Ectodermal cell (in vitro differentiated cells): Measurements from ENCODE around the gene AGBL1.

Source experiments
- H3K27ac ChIP-seq: 2 replicates; pipeline ENCODE4 v1.7.0; 2013; ENCODE audit warnings: mild to moderate bottlenecking, low read depth, low read length; ENCODE audit not compliant: insufficient read depth, poor library complexity, severe bottlenecking
- H3K27me3 ChIP-seq: 2 replicates; pipeline ENCODE4 v1.7.0; 2013; ENCODE audit warnings: mild to moderate bottlenecking, low read length; ENCODE audit not compliant: insufficient read depth, control insufficient read depth, poor library complexity, severe bottlenecking
- H3K36me3 ChIP-seq: one replicate; pipeline ENCODE4 v1.7.0; 2013; ENCODE audit warnings: low read length; ENCODE audit not compliant: control insufficient read depth, insufficient read depth
- H3K4me1 ChIP-seq: one replicate; pipeline ENCODE4 v1.7.0; 2013; ENCODE audit warnings: low read length; ENCODE audit not compliant: control insufficient read depth, insufficient read depth
- H3K4me3 ChIP-seq: 2 replicates; pipeline ENCODE4 v1.7.0; 2013; ENCODE audit warnings: low read depth, low read length, control low read depth; ENCODE audit not compliant: insufficient read depth
- H3K9me3 ChIP-seq: 2 replicates; pipeline ENCODE4 v1.7.0; 2013; ENCODE audit warnings: mild to moderate bottlenecking, low read length, moderate library complexity; ENCODE audit not compliant: control insufficient read depth
- WGBS, 2 experiments: methylation state at CpG; one replicate each; pipeline ENCODE4 v1.1.7; 2013; ENCODE audit warnings: missing lambda C conversion rate in 2 of 2; 5-methylcytosine and 5-hydroxymethylcytosine counted together

Gene AGBL1

GRCh38 chr15:86267892-86268291 lies 188.2 kb downstream of the AGBL1 start:
- Histone ChIP-seq H3K4me3 (no peak overlapping the region), H3K4me1 (no peaks in the 10 kb centered on the region), H3K36me3 (no peaks in the 10 kb centered on the region), H3K27me3 (no peaks in the 10 kb centered on the region), H3K9me3 (no peaks in the 10 kb centered on the region), H3K27ac (no peak overlapping the region)
- 93 to 95% methylated on average over 4 of the region's 4 CpGs for WGBS, 2 experiments

GRCh38 chr15:86268558-86268957 lies 188.9 kb downstream of the AGBL1 start:
- 86% methylated on average over 1 of the region's 1 CpG; no CpG with 5 or more reads in 1 of the 2 experiments for WGBS, 2 experiments
- Histone ChIP-seq H3K4me1 (no peaks in the 10 kb centered on the region), H3K4me3 (no peak overlapping the region), H3K27me3 (no peaks in the 10 kb centered on the region), H3K36me3 (no peaks in the 10 kb centered on the region), H3K9me3 (no peaks in the 10 kb centered on the region), H3K27ac (no peak overlapping the region)

- Histone ChIP-seq H3K4me1 (no peaks in the 10 kb centered on the region), H3K27ac (no peak overlapping the region), H3K4me3 (no peak overlapping the region), H3K36me3 (no peaks in the 10 kb centered on the region), H3K9me3 (no peaks in the 10 kb centered on the region), H3K27me3 (no peaks in the 10 kb centered on the region)
- WGBS, 2 experiments, result 100% methylated on average over 1 of the region's 2 CpGs; no CpG with 5 or more reads in 1 of the 2 experiments
These were observed 193.6 kb downstream of the AGBL1 start for GRCh38 chr15:86273309-86273708.

- H3K27ac ChIP-seq, result no peak overlapping the region
- no peak overlapping the region for H3K4me3 ChIP-seq
- no peaks in the 10 kb centered on the region for H3K9me3 ChIP-seq
- no peaks in the 10 kb centered on the region for H3K27me3 ChIP-seq
- no peaks in the 10 kb centered on the region for H3K4me1 ChIP-seq
- no peaks in the 10 kb centered on the region for H3K36me3 ChIP-seq
- 94 to 100% methylated on average over 1 of the region's 1 CpG for WGBS, 2 experiments
These were observed 195.7 kb downstream of the AGBL1 start for GRCh38 chr15:86275361-86275760.

- 89 to 94% methylated on average over 5 of the region's 5 CpGs for WGBS, 2 experiments
- Histone ChIP-seq H3K4me1 (no peaks in the 10 kb centered on the region), H3K9me3 (no peaks in the 10 kb centered on the region), H3K27me3 (no peaks in the 10 kb centered on the region), H3K4me3 (no peak overlapping the region), H3K36me3 (no peaks in the 10 kb centered on the region), H3K27ac (no peak overlapping the region)
These were observed 198.9 kb downstream of the AGBL1 start for GRCh38 chr15:86278586-86278985.

GRCh38 chr15:86284635-86285034 lies 205.0 kb downstream of the AGBL1 start:
- Histone ChIP-seq H3K4me1 (no peaks in the 10 kb centered on the region), H3K27me3 (no peaks in the 10 kb centered on the region), H3K36me3 (no peaks in the 10 kb centered on the region), H3K9me3 (no peaks in the 10 kb centered on the region), H3K27ac (no peak overlapping the region), H3K4me3 (no peak overlapping the region)

GRCh38 chr15:86295511-86295910 lies 215.8 kb downstream of the AGBL1 start:
- Histone ChIP-seq H3K4me1 (peaks cover 6% of the 10 kb centered on the region), H3K9me3 (no peaks in the 10 kb centered on the region), H3K27me3 (no peaks in the 10 kb centered on the region), H3K36me3 (no peaks in the 10 kb centered on the region), H3K4me3 (no peak overlapping the region), H3K27ac (no peak overlapping the region)
- 23% methylated on average over 1 of the region's 1 CpG; no CpG with 5 or more reads in 1 of the 2 experiments for WGBS, 2 experiments

GRCh38 chr15:86296769-86297168 lies 217.1 kb downstream of the AGBL1 start:
- Histone ChIP-seq H3K36me3 (no peaks in the 10 kb centered on the region), H3K4me3 (no peak overlapping the region), H3K27me3 (no peaks in the 10 kb centered on the region), H3K4me1 (peaks cover 7% of the 10 kb centered on the region), H3K27ac (no peak overlapping the region), H3K9me3 (no peaks in the 10 kb centered on the region)
- WGBS, 2 experiments, result 86 to 92% methylated on average over 2 of the region's 2 CpGs

GRCh38 chr15:86300390-86301125 lies 220.9 kb downstream of the AGBL1 start:
- no peak overlapping the region for H3K4me3 ChIP-seq
- peaks cover 7% of the 10 kb centered on the region for H3K4me1 ChIP-seq
- H3K27me3 ChIP-seq, result no peaks in the 10 kb centered on the region
- no peaks in the 10 kb centered on the region for H3K36me3 ChIP-seq
- WGBS, 2 experiments, result 37 to 61% methylated on average over 3 of the region's 4 CpGs
- no peaks in the 10 kb centered on the region for H3K9me3 ChIP-seq
- no peak overlapping the region for H3K27ac ChIP-seq

- Histone ChIP-seq H3K36me3 (no peaks in the 10 kb centered on the region), H3K27me3 (no peaks in the 10 kb centered on the region), H3K27ac (no peak overlapping the region), H3K4me3 (no peak overlapping the region), H3K4me1 (peaks cover 2% of the 10 kb centered on the region), H3K9me3 (no peaks in the 10 kb centered on the region)
- WGBS, 2 experiments, result 95 to 97% methylated on average over 8 to 9 of the region's 9 CpGs
These were observed 232.1 kb downstream of the AGBL1 start for GRCh38 chr15:86311568-86312280.
